Measurements from ENCODE around the gene HEMGN.
"Not testable (repeated sequence)": the region's sequence is repeated elsewhere in the genome, so short reads cannot be mapped to it uniquely, and the experiment has no call there.

Gene HEMGN

GRCh38 chr9:97963232-97963631, 25.3 kb upstream of the HEMGN start:
- Histone ChIP-seq H3K9ac (ENCODE audit: low read depth in 1 of 2, low read length in 2 of 2) (no peak overlapping the region), H3K27me3 (ENCODE audit: control insufficient read depth in 2 of 2, insufficient read depth in 2 of 2, low read length in 2 of 2) (peaks cover 0 to 2% of the 10 kb centered on the region in 2 donors), H3K36me3 (ENCODE audit: control insufficient read depth in 2 of 2, insufficient read depth in 2 of 2, low read length in 2 of 2) (no peaks in the 10 kb centered on the region)

DNA sequence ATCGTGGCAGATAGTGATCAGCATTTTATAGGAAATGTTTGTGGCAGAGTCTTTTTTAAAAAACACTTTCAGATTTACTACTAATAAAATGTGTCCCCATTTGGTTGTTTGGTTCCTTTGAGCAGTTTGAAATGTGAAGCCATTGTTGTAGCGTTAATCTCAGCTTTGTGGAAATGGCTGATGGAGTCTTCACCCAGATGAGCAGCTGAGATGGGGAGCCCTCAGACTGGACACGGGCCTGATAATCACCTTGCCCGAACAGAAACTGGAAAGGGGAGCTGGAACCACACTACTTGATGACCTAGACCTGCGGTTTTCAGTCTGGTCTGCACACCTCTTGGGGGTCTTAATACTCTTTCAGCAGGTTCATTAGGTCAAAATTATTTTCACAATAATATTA, 24.6 kb upstream of the HEMGN start:
- H3K27me3 ChIP-seq (ENCODE audit: control insufficient read depth in 2 of 2, insufficient read depth in 2 of 2, low read length in 2 of 2): peaks cover 0 to 2% of the 10 kb centered on the region in 2 donors
- no peaks in the 10 kb centered on the region for H3K36me3 ChIP-seq (ENCODE audit: control insufficient read depth in 2 of 2, insufficient read depth in 2 of 2, low read length in 2 of 2)
- H3K9me3 ChIP-seq (ENCODE audit: control insufficient read depth in 2 of 2, low read length in 2 of 2): no peaks in the 10 kb centered on the region
- no peak overlapping the region for H3K27ac ChIP-seq (ENCODE audit: low read depth in 2 of 2, low read length in 2 of 2)
- no peak overlapping the region for H3K4me3 ChIP-seq (ENCODE audit: low read length in 2 of 2)
- no peak overlapping the region for H3K9ac ChIP-seq (ENCODE audit: low read depth in 1 of 2, low read length in 2 of 2)
- H3K4me1 ChIP-seq (ENCODE audit: control insufficient read depth in 2 of 2, insufficient read depth in 2 of 2, low read length in 2 of 2): no peaks in the 10 kb centered on the region

More at GRCh38 chr9:97963232-97963631, 25.3 kb upstream of the HEMGN start:
- H3K9me3 ChIP-seq (ENCODE audit: control insufficient read depth in 2 of 2, low read length in 2 of 2): no peaks in the 10 kb centered on the region
- no peak overlapping the region for H3K4me3 ChIP-seq (ENCODE audit: low read length in 2 of 2)
- no peak overlapping the region for H3K27ac ChIP-seq (ENCODE audit: low read depth in 2 of 2, low read length in 2 of 2)
- H3K4me1 ChIP-seq (ENCODE audit: control insufficient read depth in 2 of 2, insufficient read depth in 2 of 2, low read length in 2 of 2): no peaks in the 10 kb centered on the region

GRCh38 chr9:97962136-97962535, 24.2 kb upstream of the HEMGN start:
- no peaks in the 10 kb centered on the region for H3K4me1 ChIP-seq (ENCODE audit: control insufficient read depth in 2 of 2, insufficient read depth in 2 of 2, low read length in 2 of 2)
- H3K27me3 ChIP-seq (ENCODE audit: control insufficient read depth in 2 of 2, insufficient read depth in 2 of 2, low read length in 2 of 2): peaks cover 0 to 2% of the 10 kb centered on the region in 2 donors
- H3K9ac ChIP-seq (ENCODE audit: low read depth in 1 of 2, low read length in 2 of 2): no peak overlapping the region

DNA sequence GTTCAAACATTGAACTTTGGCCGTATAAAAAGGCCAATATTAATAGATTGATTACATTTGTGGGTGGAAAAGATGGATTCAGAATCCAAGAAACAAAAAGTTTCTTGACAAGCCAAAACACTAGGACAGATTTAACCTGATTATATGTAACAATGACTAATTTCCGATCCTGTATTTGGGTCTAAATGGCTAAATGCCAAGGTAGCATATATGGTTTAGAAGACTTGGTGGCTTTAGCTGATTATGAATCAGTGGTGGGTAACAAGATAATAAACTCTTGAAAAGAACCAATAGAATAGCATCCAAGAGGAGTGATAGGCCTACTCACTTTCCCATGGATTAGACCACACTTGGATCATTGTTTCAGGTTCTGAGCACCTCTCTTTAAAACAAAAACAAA, 23.4 kb upstream of the HEMGN start:
- H3K27me3 ChIP-seq (ENCODE audit: control insufficient read depth in 2 of 2, insufficient read depth in 2 of 2, low read length in 2 of 2): peaks cover 0 to 2% of the 10 kb centered on the region in 2 donors
- H3K27ac ChIP-seq (ENCODE audit: low read depth in 2 of 2, low read length in 2 of 2): no peak overlapping the region
- no peaks in the 10 kb centered on the region for H3K9me3 ChIP-seq (ENCODE audit: control insufficient read depth in 2 of 2, low read length in 2 of 2)
- H3K9ac ChIP-seq (ENCODE audit: low read depth in 1 of 2, low read length in 2 of 2): no peak overlapping the region
- H3K4me1 ChIP-seq (ENCODE audit: control insufficient read depth in 2 of 2, insufficient read depth in 2 of 2, low read length in 2 of 2): no peaks in the 10 kb centered on the region
- no peak overlapping the region for H3K4me3 ChIP-seq (ENCODE audit: low read length in 2 of 2)
- no peaks in the 10 kb centered on the region for H3K36me3 ChIP-seq (ENCODE audit: control insufficient read depth in 2 of 2, insufficient read depth in 2 of 2, low read length in 2 of 2)

More at GRCh38 chr9:97962136-97962535, 24.2 kb upstream of the HEMGN start:
- H3K9me3 ChIP-seq (ENCODE audit: control insufficient read depth in 2 of 2, low read length in 2 of 2): no peaks in the 10 kb centered on the region
- no peaks in the 10 kb centered on the region for H3K36me3 ChIP-seq (ENCODE audit: control insufficient read depth in 2 of 2, insufficient read depth in 2 of 2, low read length in 2 of 2)
- H3K27ac ChIP-seq (ENCODE audit: low read depth in 2 of 2, low read length in 2 of 2): no peak overlapping the region
- no peak overlapping the region for H3K4me3 ChIP-seq (ENCODE audit: low read length in 2 of 2)

- H3K4me1 ChIP-seq (ENCODE audit: control insufficient read depth in 2 of 2, insufficient read depth in 2 of 2, low read length in 2 of 2); H3K9ac ChIP-seq (ENCODE audit: low read depth in 1 of 2, low read length in 2 of 2): not testable (repeated sequence)
Observed at GRCh38 chr9:97960678-97961328, 22.8 kb upstream of the HEMGN start.

GRCh38 chr9:97959585-97959984, 21.6 kb upstream of the HEMGN start:
- Histone ChIP-seq H3K9me3 (ENCODE audit: control insufficient read depth in 2 of 2, low read length in 2 of 2) (no peaks in the 10 kb centered on the region), H3K4me3 (ENCODE audit: low read length in 2 of 2) (no peak overlapping the region), H3K27ac (ENCODE audit: low read depth in 2 of 2, low read length in 2 of 2) (no peak overlapping the region), H3K27me3 (ENCODE audit: control insufficient read depth in 2 of 2, insufficient read depth in 2 of 2, low read length in 2 of 2) (peaks cover 0 to 2% of the 10 kb centered on the region in 2 donors), H3K36me3 (ENCODE audit: control insufficient read depth in 2 of 2, insufficient read depth in 2 of 2, low read length in 2 of 2) (no peaks in the 10 kb centered on the region), H3K9ac (ENCODE audit: low read depth in 1 of 2, low read length in 2 of 2) (no peak overlapping the region), H3K4me1 (ENCODE audit: control insufficient read depth in 2 of 2, insufficient read depth in 2 of 2, low read length in 2 of 2) (no peaks in the 10 kb centered on the region)

More at GRCh38 chr9:97960678-97961328, 22.8 kb upstream of the HEMGN start:
- H3K27me3 ChIP-seq (ENCODE audit: control insufficient read depth in 2 of 2, insufficient read depth in 2 of 2, low read length in 2 of 2); H3K27ac ChIP-seq (ENCODE audit: low read depth in 2 of 2, low read length in 2 of 2); H3K4me3 ChIP-seq (ENCODE audit: low read length in 2 of 2); H3K9me3 ChIP-seq (ENCODE audit: control insufficient read depth in 2 of 2, low read length in 2 of 2); H3K36me3 ChIP-seq (ENCODE audit: control insufficient read depth in 2 of 2, insufficient read depth in 2 of 2, low read length in 2 of 2): not testable (repeated sequence)

DNA sequence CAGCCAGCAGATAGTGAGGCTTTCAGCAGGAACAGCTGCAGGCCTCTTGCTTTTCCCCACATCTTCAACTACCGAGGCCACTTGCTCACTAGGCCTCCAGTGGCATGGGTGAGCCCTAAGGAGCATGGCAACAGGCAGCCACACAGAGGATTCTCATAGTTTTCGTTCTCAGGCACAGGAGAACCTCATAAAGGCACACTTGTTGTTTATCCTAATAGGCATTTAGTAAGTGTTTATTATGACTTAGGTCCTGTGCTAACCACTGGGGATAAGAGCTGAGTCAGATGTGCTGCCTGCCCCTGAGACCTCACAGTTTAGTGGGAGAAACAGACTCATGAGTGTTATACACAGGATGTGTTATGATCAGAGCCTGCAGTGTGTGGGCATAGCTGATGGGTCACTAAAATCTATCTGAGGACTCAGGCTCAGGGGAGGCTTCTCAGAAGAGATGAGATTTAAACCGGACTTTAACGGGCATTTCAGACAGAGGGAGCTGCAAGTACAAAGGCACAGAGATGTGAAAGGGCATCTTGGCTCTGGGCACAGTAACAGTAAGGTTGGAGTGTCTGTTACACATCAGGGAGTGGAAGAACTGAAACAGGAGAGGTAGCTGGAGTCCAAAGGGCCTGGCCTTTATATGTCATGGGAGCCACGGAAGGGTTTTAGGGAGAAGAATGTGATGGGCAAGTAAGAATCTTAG, 21.0 kb upstream of the HEMGN start:
- no peaks in the 10 kb centered on the region for H3K36me3 ChIP-seq (ENCODE audit: control insufficient read depth in 2 of 2, insufficient read depth in 2 of 2, low read length in 2 of 2)
- H3K9me3 ChIP-seq (ENCODE audit: control insufficient read depth in 2 of 2, low read length in 2 of 2): no peaks in the 10 kb centered on the region
- H3K4me1 ChIP-seq (ENCODE audit: control insufficient read depth in 2 of 2, insufficient read depth in 2 of 2, low read length in 2 of 2): no peaks in the 10 kb centered on the region
- H3K27me3 ChIP-seq (ENCODE audit: control insufficient read depth in 2 of 2, insufficient read depth in 2 of 2, low read length in 2 of 2): peaks cover 0 to 2% of the 10 kb centered on the region in 2 donors
- H3K27ac ChIP-seq (ENCODE audit: low read depth in 2 of 2, low read length in 2 of 2): no peak overlapping the region
- H3K4me3 ChIP-seq (ENCODE audit: low read length in 2 of 2): no peak overlapping the region
- H3K9ac ChIP-seq (ENCODE audit: low read depth in 1 of 2, low read length in 2 of 2): no peak overlapping the region

- H3K4me3 ChIP-seq (ENCODE audit: low read length in 2 of 2): no peak overlapping the region
- no peaks in the 10 kb centered on the region for H3K36me3 ChIP-seq (ENCODE audit: control insufficient read depth in 2 of 2, insufficient read depth in 2 of 2, low read length in 2 of 2)
- H3K27me3 ChIP-seq (ENCODE audit: control insufficient read depth in 2 of 2, insufficient read depth in 2 of 2, low read length in 2 of 2): peaks cover 0 to 2% of the 10 kb centered on the region in 2 donors
- H3K9ac ChIP-seq (ENCODE audit: low read depth in 1 of 2, low read length in 2 of 2): no peak overlapping the region
- no peak overlapping the region for H3K27ac ChIP-seq (ENCODE audit: low read depth in 2 of 2, low read length in 2 of 2)
- no peaks in the 10 kb centered on the region for H3K4me1 ChIP-seq (ENCODE audit: control insufficient read depth in 2 of 2, insufficient read depth in 2 of 2, low read length in 2 of 2)
- no peaks in the 10 kb centered on the region for H3K9me3 ChIP-seq (ENCODE audit: control insufficient read depth in 2 of 2, low read length in 2 of 2)
Observed at GRCh38 chr9:97956331-97956730, 18.4 kb upstream of the HEMGN start.

DNA sequence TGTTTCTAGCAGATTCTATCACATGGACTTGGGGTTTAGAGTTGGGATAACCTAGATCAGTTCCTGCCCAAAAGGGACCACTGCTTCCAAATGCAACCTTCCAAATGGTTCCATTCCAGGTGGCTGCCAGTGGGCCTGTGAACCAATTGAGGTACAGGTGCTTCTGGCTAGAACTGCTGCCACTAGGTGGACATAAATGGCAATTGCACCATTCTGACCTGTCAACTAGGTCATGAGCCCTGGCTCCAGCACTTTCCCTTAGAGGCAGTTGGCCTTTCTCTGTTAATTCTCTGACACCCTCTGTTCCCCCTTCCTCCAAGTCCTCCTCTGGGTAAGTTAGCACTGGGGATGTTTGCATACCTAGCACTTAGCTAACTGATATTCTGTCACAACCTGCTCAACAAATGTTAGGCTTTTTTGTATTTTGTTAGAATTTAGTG, 16.6 kb upstream of the HEMGN start:
- Histone ChIP-seq H3K9ac (ENCODE audit: low read depth in 1 of 2, low read length in 2 of 2) (no peak overlapping the region), H3K4me3 (ENCODE audit: low read length in 2 of 2) (no peak overlapping the region), H3K4me1 (ENCODE audit: control insufficient read depth in 2 of 2, insufficient read depth in 2 of 2, low read length in 2 of 2) (no peaks in the 10 kb centered on the region), H3K27ac (ENCODE audit: low read depth in 2 of 2, low read length in 2 of 2) (no peak overlapping the region), H3K36me3 (ENCODE audit: control insufficient read depth in 2 of 2, insufficient read depth in 2 of 2, low read length in 2 of 2) (no peaks in the 10 kb centered on the region), H3K9me3 (ENCODE audit: control insufficient read depth in 2 of 2, low read length in 2 of 2) (no peaks in the 10 kb centered on the region), H3K27me3 (ENCODE audit: control insufficient read depth in 2 of 2, insufficient read depth in 2 of 2, low read length in 2 of 2) (no peaks in the 10 kb centered on the region)

GRCh38 chr9:97950873-97951272, 12.9 kb upstream of the HEMGN start:
- not testable (repeated sequence) for H3K4me1 ChIP-seq (ENCODE audit: control insufficient read depth in 2 of 2, insufficient read depth in 2 of 2, low read length in 2 of 2); H3K27me3 ChIP-seq (ENCODE audit: control insufficient read depth in 2 of 2, insufficient read depth in 2 of 2, low read length in 2 of 2); H3K4me3 ChIP-seq (ENCODE audit: low read length in 2 of 2); H3K9ac ChIP-seq (ENCODE audit: low read depth in 1 of 2, low read length in 2 of 2); H3K36me3 ChIP-seq (ENCODE audit: control insufficient read depth in 2 of 2, insufficient read depth in 2 of 2, low read length in 2 of 2); H3K27ac ChIP-seq (ENCODE audit: low read depth in 2 of 2, low read length in 2 of 2); H3K9me3 ChIP-seq (ENCODE audit: control insufficient read depth in 2 of 2, low read length in 2 of 2)
